T-cell (primary cell): Measurements from ENCODE around the gene HERC3. TPM values are rescaled to one million over a fixed set of nuclear protein-coding genes. Genes with fewer than 3 reads are reported as not detected.

ENCODE experiments used
- ATAC-seq, 4 experiments: fragments of 200-7000 bp in 3 of 4; fragments of 150-1000 bp in 1 of 4; cut with Tn5 transposase; replicated peaks in 1 of 4; 1 replicate in 3 of 4; 2 replicates in 1 of 4; pipeline ENCODE4 v1.10.0; 2021; ENCODE audit warnings: moderate library complexity in 3 of 4, mild to moderate bottlenecking in 2 of 4, moderate number of reproducible peaks in 1 of 4
- CTCF ChIA-PET, 2 donors: fragments of 300-600 bp; sonication (Branson Sonifier 250); formaldehyde crosslinking; loops; one replicate each; lab custom pipeline; 2022; ENCODE audit warnings: antibody characterized with exemption in 2 of 2; lab: Charles Lee
- POLR2A ChIA-PET, 2 donors: fragments of 300-600 bp; sonication (Branson Sonifier 250); formaldehyde crosslinking; loops; one replicate each; lab custom pipeline; 2022; ENCODE audit warnings: antibody characterized with exemption in 2 of 2; lab: Charles Lee
- DNase-seq, 35 experiments: peaks; one replicate each; pipeline versions ENCODE4 v3.0.0 to v3.0.0-alpha.2; 2013 to 2023
- H3K27ac ChIP-seq: one replicate; pipeline ENCODE4 v1.5.1; 2013; ENCODE audit warnings: low read length
- H3K27me3 ChIP-seq, 2 experiments: replicated peaks in 1 of 2; 1 replicate in 1 of 2; 2 replicates in 1 of 2; pipeline versions ENCODE4 v1.6.1 to v1.7.0; 2013; ENCODE audit warnings: low read length in 1 of 2, mixed read lengths in 1 of 2; ENCODE audit not compliant: control insufficient read depth in 2 of 2, insufficient read depth in 2 of 2; ENCODE audit errors: extremely low read depth in 1 of 2
- H3K36me3 ChIP-seq, 2 donors: 1 replicate in 1 of 2; 2 replicates in 1 of 2; pipeline versions ENCODE4 v1.6.1 to v1.7.0; 2013; ENCODE audit warnings: low read length in 1 of 2; ENCODE audit not compliant: control insufficient read depth in 2 of 2, insufficient read depth in 1 of 2; ENCODE audit errors: extremely low read depth in 1 of 2
- H3K4me1 ChIP-seq, 2 experiments: 1 replicate in 1 of 2; 2 replicates in 1 of 2; pipeline versions ENCODE4 v1.6.1 to v1.7.0; 2013; ENCODE audit warnings: low read length in 2 of 2, mixed read lengths in 1 of 2; ENCODE audit not compliant: insufficient read depth in 2 of 2, control insufficient read depth in 1 of 2; ENCODE audit errors: extremely low read depth in 1 of 2
- H3K4me3 ChIP-seq, 2 donors: 1 replicate in 1 of 2; 2 replicates in 1 of 2; pipeline versions ENCODE4 v1.5.1 to v1.7.0; 2013; ENCODE audit warnings: mild to moderate bottlenecking in 2 of 2, low read length in 1 of 2, moderate library complexity in 1 of 2; ENCODE audit not compliant: control insufficient read depth in 1 of 2; ENCODE audit errors: extremely low read depth in 1 of 2
- H3K9me3 ChIP-seq: 2 replicates; pipeline ENCODE4 v1.7.0; 2013
- H3K27ac Mint-ChIP-seq, 2 donors: one replicate each; pipeline ENCODE4 v1.8.0; 2020 to 2021; ENCODE audit warnings: mild to moderate bottlenecking in 2 of 2, mixed read lengths in 2 of 2
- H3K27me3 Mint-ChIP-seq, 2 donors: one replicate each; pipeline ENCODE4 v1.8.0; 2021 to 2022; ENCODE audit warnings: mixed read lengths in 2 of 2
- H3K36me3 Mint-ChIP-seq: one replicate; pipeline ENCODE4 v1.8.0; 2021; ENCODE audit warnings: mixed read lengths
- H3K4me1 Mint-ChIP-seq, 3 donors: one replicate each; pipeline ENCODE4 v1.8.0; 2020 to 2022; ENCODE audit warnings: mixed read lengths in 3 of 3, mild to moderate bottlenecking in 1 of 3
- H3K4me3 Mint-ChIP-seq, 3 donors: one replicate each; pipeline ENCODE4 v1.8.0; 2020 to 2022; ENCODE audit warnings: mild to moderate bottlenecking in 3 of 3, mixed read lengths in 3 of 3, moderate library complexity in 3 of 3
- H3K9me3 Mint-ChIP-seq, 3 donors: one replicate each; pipeline ENCODE4 v1.8.0; 2020 to 2022; ENCODE audit warnings: mixed read lengths in 3 of 3
- WGBS: methylation state at CpG from one replicate; pipeline ENCODE4 v1.1.5; 2013; ENCODE audit warnings: missing lambda C conversion rate; ENCODE audit not compliant: insufficient coverage; 5-methylcytosine and 5-hydroxymethylcytosine counted together
- total RNA-seq, 35 experiments: library from RNA in 6 of 35; stranded (reverse) in 6 of 35; fragments of 120-200 nt in 1 of 35; gene quantifications; one replicate each; pipeline versions ENCODE4 v1.2.1 to v1.2.4 and lab custom pipeline; 2013 to 2026

Gene HERC3
- total RNA-seq (10 to 100 TPM; 68.4 to 91.5 (median 73.6) TPM), total RNA-seq (lab: John Stamatoyannopoulos, UW) (0.21 to 9.2 (median 5.3) reads per million in 29 experiments)
- total RNA-seq (2013) = 62.6 TPM

DNA sequence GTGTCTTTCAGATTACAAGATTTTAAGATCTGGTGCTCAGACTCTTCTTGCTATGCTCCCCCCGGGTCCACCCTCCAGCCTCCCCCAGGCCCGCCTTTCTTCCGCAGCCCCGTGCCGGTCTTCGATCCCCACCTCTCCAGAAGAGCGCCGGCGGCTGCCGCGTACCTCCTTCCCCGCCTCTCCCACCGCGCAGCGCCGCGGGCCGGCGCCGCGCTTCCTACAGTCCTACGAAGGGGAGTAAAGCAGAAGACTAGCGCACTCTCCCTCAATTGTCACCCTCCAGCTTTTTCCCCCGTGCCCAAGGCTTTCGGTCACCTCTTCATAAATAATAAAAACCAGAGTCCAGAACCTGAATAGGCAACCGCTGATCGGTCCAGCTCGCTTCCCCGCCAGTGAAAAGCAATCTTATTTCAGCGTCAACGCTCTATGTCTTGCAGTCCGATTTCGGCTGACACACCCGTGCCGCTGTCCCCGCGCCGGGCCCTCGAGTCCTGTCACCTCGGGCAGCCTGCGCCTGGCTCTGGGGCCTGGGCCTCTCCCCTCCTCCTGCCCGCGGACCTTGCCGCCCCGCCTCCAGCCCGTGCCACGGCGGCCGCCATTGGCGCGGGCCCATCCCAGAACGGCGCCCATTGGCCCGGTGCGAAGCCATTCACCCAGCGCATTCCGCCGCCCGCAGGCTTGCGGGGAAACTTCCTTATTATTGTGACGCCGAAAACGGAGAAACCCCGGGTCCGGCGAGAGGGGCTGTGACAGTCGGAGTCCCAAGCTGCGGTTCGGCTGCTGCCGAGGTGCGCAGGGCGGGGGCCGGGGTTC, at the start of gene HERC3:
HERC3 (plus strand) TSS at position 694 of the 813 bp plus-strand sequence. CDS start 13,344 bp downstream, outside the sequence.
- no peaks in the 10 kb centered on the region for H3K9me3 Mint-ChIP-seq
- DNase-seq (peak; percentile 76 to 93 (median 86)), ATAC-seq (peak; percentile 88 to 92 (median 90))
- POLR2A ChIA-PET = interaction anchor here (0.9 to 3.5 kb wide), 4 partner anchors 21 to 308 kb away, joined by 3 to 62 read pairs (median 18); partner anchors contain the start of gene PPM1K (in 1 of the 2)
- Histone ChIP-seq H3K27me3 (no peaks in the 10 kb centered on the region), H3K4me1 (peaks cover 12 to 19% of the 10 kb centered on the region in 2 experiments), H3K4me3 (peak within 1 kb of the TSS; percentile 62 to 97), H3K36me3 (no peaks in the 10 kb centered on the region), H3K27ac (peak within 1 kb of the TSS; percentile 83), H3K9me3 (no peaks in the 10 kb centered on the region)
- H3K4me1 Mint-ChIP-seq = peaks cover 41 to 46% (median 41%) of the 10 kb centered on the region in 3 donors
- CTCF ChIA-PET = interaction anchor here (0.7 to 2.2 kb wide), 3 partner anchors 21 to 22 kb away, joined by 3 to 19 read pairs (median 3); no protein-coding TSS in a partner anchor
- under 1% methylated on average over 70 of the region's 73 CpGs for WGBS
- H3K36me3 Mint-ChIP-seq = peaks cover 10% of the 10 kb centered on the region
- peak within 1 kb of the TSS; percentile 91 to 97 (median 94) for H3K4me3 Mint-ChIP-seq
- H3K27me3 Mint-ChIP-seq = no peaks in the 10 kb centered on the region
- peak within 1 kb of the TSS; percentile 89 to 91 for H3K27ac Mint-ChIP-seq

DNA sequence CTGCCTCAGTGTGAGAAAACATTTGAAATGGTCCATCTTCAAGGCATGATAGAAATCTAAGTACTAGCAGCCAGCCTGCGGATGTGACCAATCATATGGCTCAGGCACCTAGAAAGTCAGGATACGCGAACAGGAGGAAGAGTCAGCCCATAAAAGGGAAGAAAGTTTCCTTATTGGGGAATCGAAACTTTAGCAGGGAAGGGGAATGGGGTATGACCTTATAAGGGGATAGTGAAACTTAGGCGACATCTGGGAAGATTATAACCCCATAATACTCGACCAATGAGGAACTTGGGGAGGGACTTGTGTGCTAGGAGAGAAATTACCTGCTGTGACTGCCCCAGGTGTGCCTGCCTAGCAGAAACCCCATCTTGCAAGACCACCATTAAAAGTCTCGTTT, 42.5 kb upstream of the HERC3 start:
- CTCF ChIA-PET = no interaction called here
- WGBS = 93% methylated on average over 3 of the region's 7 CpGs

DNA sequence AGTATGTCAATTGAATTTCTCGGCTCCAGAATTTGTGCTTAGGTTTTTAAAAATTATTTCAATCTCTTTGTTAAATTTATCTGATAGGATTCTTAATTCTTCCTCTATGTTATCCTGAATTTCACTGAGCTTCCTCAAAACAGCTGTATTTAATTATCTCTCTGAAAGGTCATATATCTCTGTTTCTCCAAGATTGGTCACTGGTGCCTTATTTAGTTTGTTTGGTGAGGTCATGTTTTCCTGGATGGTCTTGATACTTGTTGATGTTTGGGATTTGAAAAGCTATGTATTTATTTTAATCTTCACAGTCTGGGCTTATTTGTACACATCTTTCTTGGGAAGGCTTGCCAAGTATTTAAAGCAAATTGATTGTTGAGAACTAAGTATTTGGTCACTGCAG, 24.7 kb upstream of the HERC3 start:
- no CpG with 5 or more reads among the region's 1 CpG for WGBS
- ChIA-PET CTCF (interaction anchor here in 1 of 2 donors (0.7 kb wide), 1 partner anchor 28 kb away, joined by 3 read pairs; no protein-coding TSS in a partner anchor), POLR2A (no interaction called here)
- H3K9me3 Mint-ChIP-seq = no peaks in the 10 kb centered on the region
- Histone ChIP-seq H3K9me3 (no peaks in the 10 kb centered on the region), H3K27me3 (peaks cover 0 to 9% of the 10 kb centered on the region in 2 experiments), H3K36me3 (no peaks in the 10 kb centered on the region), H3K4me3 (no peak overlapping the region), H3K27ac (no peak overlapping the region), H3K4me1 (no peaks in the 10 kb centered on the region)
- H3K27ac Mint-ChIP-seq = no peak overlapping the region
- H3K27me3 Mint-ChIP-seq = peaks cover 0 to 10% of the 10 kb centered on the region in 2 donors
- ATAC-seq (no peak), DNase-seq (no peak)
- H3K36me3 Mint-ChIP-seq = no peaks in the 10 kb centered on the region
- no peak overlapping the region for H3K4me3 Mint-ChIP-seq
- no peaks in the 10 kb centered on the region for H3K4me1 Mint-ChIP-seq

More for the DNA sequence above, 42.5 kb upstream of the HERC3 start:
- H3K36me3 ChIP-seq = no peaks in the 10 kb centered on the region
- POLR2A ChIA-PET = no interaction called here
- Mint-ChIP-seq H3K9me3 (no peaks in the 10 kb centered on the region), H3K4me1 (no peaks in the 10 kb centered on the region), H3K27me3 (no peaks in the 10 kb centered on the region), H3K36me3 (no peaks in the 10 kb centered on the region), H3K27ac (no peak overlapping the region), H3K4me3 (no peak overlapping the region)
- DNase-seq (no peak), ATAC-seq (no peak)
- H3K4me1 ChIP-seq = no peaks in the 10 kb centered on the region
- H3K27me3 ChIP-seq = no peaks in the 10 kb centered on the region
- no peaks in the 10 kb centered on the region for H3K9me3 ChIP-seq
- H3K27ac ChIP-seq = no peak overlapping the region
- H3K4me3 ChIP-seq = no peak overlapping the region

DNA sequence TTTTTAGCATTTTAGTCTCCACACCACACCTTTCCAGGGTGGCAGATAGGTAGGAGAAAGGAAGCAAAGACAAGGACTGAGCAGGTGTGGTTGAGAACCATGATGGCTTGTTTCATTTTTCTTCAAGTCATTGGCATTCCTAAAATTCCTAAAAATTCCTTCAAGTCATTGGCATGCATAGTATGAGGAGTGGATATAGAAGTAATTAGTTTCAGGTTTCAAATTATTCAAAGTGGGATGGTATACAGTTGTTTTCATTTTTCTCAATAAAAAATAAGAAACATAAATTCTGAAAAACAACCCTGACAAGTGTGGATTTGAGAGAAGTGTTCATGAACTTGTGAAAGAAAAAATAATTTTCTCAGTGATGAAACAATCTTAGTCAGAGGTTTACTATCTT, 22.3 kb upstream of the HERC3 start:
- Mint-ChIP-seq H3K27me3 (peaks cover 0 to 10% of the 10 kb centered on the region in 2 donors), H3K4me1 (no peaks in the 10 kb centered on the region), H3K36me3 (no peaks in the 10 kb centered on the region), H3K27ac (no peak overlapping the region), H3K9me3 (no peaks in the 10 kb centered on the region), H3K4me3 (no peak overlapping the region)
- ATAC-seq (no peak), DNase-seq (no peak)
- Histone ChIP-seq H3K4me1 (no peaks in the 10 kb centered on the region), H3K27me3 (peaks cover 0 to 9% of the 10 kb centered on the region in 2 experiments), H3K27ac (no peak overlapping the region), H3K4me3 (no peak overlapping the region), H3K36me3 (no peaks in the 10 kb centered on the region), H3K9me3 (no peaks in the 10 kb centered on the region)
- POLR2A ChIA-PET = no interaction called here
- CTCF ChIA-PET = no interaction called here

DNA sequence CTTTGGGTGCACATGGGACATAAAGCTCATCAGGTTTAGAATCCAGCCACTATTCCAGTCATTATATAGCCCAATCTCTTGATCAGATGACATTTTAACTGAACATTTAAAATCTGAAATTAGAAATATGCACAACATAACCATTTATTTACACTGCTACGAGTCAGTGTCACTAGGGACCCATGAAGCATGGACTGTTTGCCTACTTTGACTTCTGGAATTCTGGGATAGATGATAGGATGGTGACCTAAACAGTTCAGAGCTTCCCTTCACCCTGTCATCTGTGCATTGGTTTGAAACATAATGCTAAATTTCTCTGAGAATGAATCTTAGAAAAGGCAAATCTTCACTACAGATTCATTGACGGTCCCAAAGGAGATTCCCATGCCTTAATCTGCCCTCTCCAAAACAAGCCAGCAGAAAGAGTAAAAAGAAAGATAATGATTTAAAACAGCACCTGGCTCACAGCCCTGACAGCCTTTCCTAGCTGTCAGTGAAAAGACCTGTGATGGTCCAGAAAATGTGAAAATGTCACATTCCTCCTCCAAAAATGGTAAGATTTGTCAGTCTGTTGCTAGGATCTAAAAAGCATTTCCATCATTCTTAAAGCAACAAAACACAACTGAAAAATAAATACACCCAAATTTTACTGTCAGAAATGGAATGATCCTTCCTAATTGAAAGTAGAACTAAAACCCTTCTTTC, 18.9 kb upstream of the HERC3 start:
- ChIA-PET POLR2A (no interaction called here), CTCF (no interaction called here)
- no peaks in the 10 kb centered on the region for H3K4me1 Mint-ChIP-seq
- H3K9me3 ChIP-seq = no peaks in the 10 kb centered on the region
- H3K36me3 Mint-ChIP-seq = no peaks in the 10 kb centered on the region
- H3K27me3 ChIP-seq = peaks cover 0 to 5% of the 10 kb centered on the region in 2 experiments
- ATAC-seq = no peak
- H3K27me3 Mint-ChIP-seq = peaks cover 0 to 8% of the 10 kb centered on the region in 2 donors
- no peak overlapping the region for H3K4me3 ChIP-seq
- no peak overlapping the region for H3K4me3 Mint-ChIP-seq
- no peaks in the 10 kb centered on the region for H3K36me3 ChIP-seq
- no peaks in the 10 kb centered on the region for H3K4me1 ChIP-seq
- H3K27ac Mint-ChIP-seq = no peak overlapping the region
- WGBS = no CpG with 5 or more reads among the region's 2 CpGs
- no peak overlapping the region for H3K27ac ChIP-seq
- no peak for DNase-seq
- no peaks in the 10 kb centered on the region for H3K9me3 Mint-ChIP-seq

DNA sequence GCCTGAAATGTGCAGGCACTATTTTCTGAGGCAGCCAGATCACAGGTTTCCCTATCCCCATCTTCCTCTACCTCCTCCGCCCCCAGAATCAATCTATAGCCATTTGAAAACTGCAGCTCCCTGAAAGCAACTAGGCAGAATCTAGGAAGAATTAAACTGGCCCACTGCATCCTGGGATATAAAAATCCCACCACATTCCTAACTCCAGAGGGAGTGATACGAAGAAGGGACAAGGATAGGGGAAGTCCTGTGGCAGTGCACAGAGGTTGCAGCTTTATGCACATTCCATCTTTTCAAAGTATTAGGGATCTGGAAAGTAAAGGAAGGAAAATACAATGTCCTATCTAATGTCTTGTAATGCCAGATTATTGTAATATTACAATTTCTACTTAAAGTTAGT, 18.3 kb upstream of the HERC3 start:
- no CpG with 5 or more reads among the region's 2 CpGs for WGBS
- CTCF ChIA-PET = no interaction called here
- H3K27ac ChIP-seq = no peak overlapping the region
- no peaks in the 10 kb centered on the region for H3K36me3 ChIP-seq
- ATAC-seq = no peak
- no peak for DNase-seq
- H3K27me3 ChIP-seq = peaks cover 0 to under 1% of the 10 kb centered on the region in 2 experiments
- H3K27me3 Mint-ChIP-seq = peaks cover 0 to 8% of the 10 kb centered on the region in 2 donors
- no peaks in the 10 kb centered on the region for H3K9me3 Mint-ChIP-seq
- POLR2A ChIA-PET = no interaction called here
- H3K4me1 Mint-ChIP-seq = no peaks in the 10 kb centered on the region
- no peak overlapping the region for H3K4me3 Mint-ChIP-seq
- H3K4me3 ChIP-seq = no peak overlapping the region
- no peaks in the 10 kb centered on the region for H3K36me3 Mint-ChIP-seq
- H3K27ac Mint-ChIP-seq = no peak overlapping the region
- no peaks in the 10 kb centered on the region for H3K9me3 ChIP-seq
- H3K4me1 ChIP-seq = no peaks in the 10 kb centered on the region
